Measurements from ENCODE around the gene PUS1. TPM values are rescaled to one million over a fixed set of nuclear protein-coding genes. Genes with fewer than 3 reads are reported as not detected.

PUS1 gene
- total RNA-seq, 1 donor, result 13.0 TPM

DNA sequence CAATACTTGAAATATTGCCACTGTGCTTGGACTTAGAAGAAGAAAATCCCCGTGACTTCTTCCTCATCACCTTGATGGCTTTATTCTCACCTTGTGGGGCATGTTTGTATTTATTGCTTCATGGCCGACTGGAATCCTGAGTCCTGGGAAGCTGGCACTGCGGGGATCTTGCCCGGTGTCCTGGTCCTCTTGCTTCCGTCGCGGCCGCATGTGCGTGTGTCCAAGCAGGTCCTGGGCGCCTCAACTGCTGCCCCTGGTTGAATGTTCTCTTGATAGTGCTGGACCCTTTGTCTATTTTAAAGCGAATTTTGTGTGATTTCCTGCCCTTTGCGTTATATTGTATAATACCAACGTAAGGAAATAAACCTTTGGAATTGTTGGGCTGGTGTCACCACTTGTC is 6.3 kb upstream of the PUS1 start:
- TF ChIP-seq, protein P1, sequence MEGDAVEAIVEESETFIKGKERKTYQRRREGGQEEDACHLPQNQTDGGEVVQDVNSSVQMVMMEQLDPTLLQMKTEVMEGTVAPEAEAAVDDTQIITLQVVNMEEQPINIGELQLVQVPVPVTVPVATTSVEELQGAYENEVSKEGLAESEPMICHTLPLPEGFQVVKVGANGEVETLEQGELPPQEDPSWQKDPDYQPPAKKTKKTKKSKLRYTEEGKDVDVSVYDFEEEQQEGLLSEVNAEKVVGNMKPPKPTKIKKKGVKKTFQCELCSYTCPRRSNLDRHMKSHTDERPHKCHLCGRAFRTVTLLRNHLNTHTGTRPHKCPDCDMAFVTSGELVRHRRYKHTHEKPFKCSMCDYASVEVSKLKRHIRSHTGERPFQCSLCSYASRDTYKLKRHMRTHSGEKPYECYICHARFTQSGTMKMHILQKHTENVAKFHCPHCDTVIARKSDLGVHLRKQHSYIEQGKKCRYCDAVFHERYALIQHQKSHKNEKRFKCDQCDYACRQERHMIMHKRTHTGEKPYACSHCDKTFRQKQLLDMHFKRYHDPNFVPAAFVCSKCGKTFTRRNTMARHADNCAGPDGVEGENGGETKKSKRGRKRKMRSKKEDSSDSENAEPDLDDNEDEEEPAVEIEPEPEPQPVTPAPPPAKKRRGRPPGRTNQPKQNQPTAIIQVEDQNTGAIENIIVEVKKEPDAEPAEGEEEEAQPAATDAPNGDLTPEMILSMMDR (IDR thresholded peaks at IDR 0.05; ENCODE audit: insufficient read depth, low read depth, low read length), result no peak
- no peak for DNase-seq (ENCODE audit: low read depth)

GRCh38 chr12:131923260-131923659 is 5.8 kb upstream of the PUS1 start:
- H3K4me3 ChIP-seq (ENCODE audit: low read depth, low read length), result no peak overlapping the region
- no peak for DNase-seq (ENCODE audit: low read depth)

More for the DNA sequence above, 6.3 kb upstream of the PUS1 start:
- H3K4me3 ChIP-seq (ENCODE audit: low read depth, low read length), result no peak overlapping the region

DNA sequence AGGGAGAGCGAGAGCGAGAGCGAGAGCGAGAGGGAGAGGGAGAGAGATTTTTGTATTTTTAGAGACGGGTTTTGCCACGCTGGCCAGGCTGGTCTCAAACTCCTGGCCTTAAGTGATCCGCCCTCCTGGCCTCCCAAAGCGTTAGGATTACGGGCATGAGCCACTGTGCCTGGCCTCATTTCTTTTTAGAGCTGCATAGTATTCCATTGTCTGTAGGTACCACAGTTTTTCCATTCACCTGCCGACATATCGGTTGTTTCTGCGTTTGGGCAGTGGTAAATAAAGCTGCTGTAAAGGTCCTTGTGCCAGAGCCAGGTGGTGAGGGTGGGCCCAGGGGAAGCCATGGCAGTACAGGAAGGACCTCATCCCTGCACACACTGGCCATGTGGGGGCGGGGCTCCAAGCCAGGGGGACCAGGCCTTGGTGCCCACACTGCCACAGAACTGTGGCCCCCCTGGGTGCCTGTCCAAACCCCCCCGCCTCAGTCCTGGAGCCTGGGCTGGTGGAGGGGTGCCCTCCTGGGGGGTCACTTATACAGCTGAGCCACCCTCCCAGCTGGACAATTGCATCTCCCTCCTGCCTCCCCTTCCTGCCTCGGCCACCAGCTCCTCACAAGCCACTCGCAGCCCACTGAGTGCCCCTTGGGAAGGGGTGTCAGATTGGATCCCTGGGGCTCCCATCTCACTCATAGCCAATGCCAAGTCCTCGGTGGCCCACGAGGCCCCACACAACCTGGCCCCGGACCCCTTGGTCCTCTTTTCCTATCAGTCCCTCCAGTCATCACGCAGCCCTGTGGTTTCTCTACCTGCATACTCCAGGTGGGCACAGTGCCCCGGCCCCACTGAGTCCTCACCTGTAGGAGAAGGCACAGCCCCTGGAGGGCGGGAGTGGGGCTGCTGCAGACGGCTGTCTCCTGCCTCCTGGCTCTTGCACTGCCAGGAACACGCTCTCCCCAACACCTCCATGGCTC is 1.7 kb upstream of the PUS1 start:
- H3K4me3 ChIP-seq (ENCODE audit: low read depth, low read length), result no peak overlapping the region
- DNase-seq (ENCODE audit: low read depth), result no peak
- TF ChIP-seq, protein P1 (IDR thresholded peaks at IDR 0.05; ENCODE audit: insufficient read depth, low read depth, low read length), result no peak

More at GRCh38 chr12:131923260-131923659, 5.8 kb upstream of the PUS1 start:
- TF ChIP-seq, protein P1 (IDR thresholded peaks at IDR 0.05; ENCODE audit: insufficient read depth, low read depth, low read length), result no peak

DNA sequence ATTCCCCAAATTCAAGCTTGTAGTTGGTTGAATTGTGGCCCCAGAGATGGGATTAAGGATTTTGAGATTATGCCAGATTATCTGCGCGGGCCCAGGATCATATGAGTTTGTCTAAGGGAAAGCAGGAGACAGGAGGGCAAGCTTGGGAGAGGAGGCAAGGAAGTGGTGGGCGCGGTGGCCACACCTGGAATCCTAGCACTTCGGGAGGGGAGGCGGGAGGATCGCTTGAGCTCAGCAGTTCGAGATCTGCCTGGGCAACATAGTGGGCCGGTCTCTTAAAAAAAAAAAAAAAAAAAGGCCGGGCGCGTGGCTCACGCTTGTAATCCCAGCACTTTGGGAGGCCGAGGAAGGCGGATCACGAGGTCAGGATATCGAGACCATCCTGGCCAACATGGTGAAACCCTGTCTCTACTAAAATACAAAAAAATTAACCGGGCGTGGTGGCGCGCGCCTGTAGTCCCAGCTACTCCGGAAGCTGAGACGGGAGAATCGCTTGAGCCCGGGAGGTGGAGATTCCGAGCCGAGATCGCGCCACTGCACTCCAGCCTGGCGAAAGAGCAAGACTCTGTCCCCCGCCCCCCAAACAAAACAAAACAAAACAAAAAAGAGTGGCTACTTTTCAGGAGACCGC is 881 bp upstream of the PUS1 start:
- TF ChIP-seq, protein P1 (IDR thresholded peaks at IDR 0.05; ENCODE audit: insufficient read depth, low read depth, low read length), result no peak
- peak overlapping the region; percentile 73 for H3K4me3 ChIP-seq (ENCODE audit: low read depth, low read length)
- peak; percentile 27 for DNase-seq (ENCODE audit: low read depth)

- DNase-seq (ENCODE audit: low read depth), result no peak
- H3K4me3 ChIP-seq (ENCODE audit: low read depth, low read length), result peak overlapping the region; percentile 93
- TF ChIP-seq, protein P1 (IDR thresholded peaks at IDR 0.05; ENCODE audit: insufficient read depth, low read depth, low read length), result no peak
Measured at GRCh38 chr12:131929581-131930456, 743 bp downstream of the PUS1 start.

GRCh38 chr12:131930510-131930909 is 1.4 kb downstream of the PUS1 start:
- TF ChIP-seq, protein P1 (IDR thresholded peaks at IDR 0.05; ENCODE audit: insufficient read depth, low read depth, low read length), result no peak
- no peak for DNase-seq (ENCODE audit: low read depth)
- H3K4me3 ChIP-seq (ENCODE audit: low read depth, low read length), result peak overlapping the region; percentile 93
